Liver (tissue), 9 donors: ENCODE data around the gene ARPC1A. TPM values are rescaled to one million over a fixed set of nuclear protein-coding genes. Genes with fewer than 3 reads are reported as not detected.

Experiments
- DNase-seq: peaks from one replicate; pipeline ENCODE4 v3.0.0-alpha.2; 2017; ENCODE audit warnings: low spot score
- H3K27ac ChIP-seq, 2 donors: one replicate each; pipeline ENCODE4 v1.7.0; 2013; ENCODE audit warnings: inconsistent platforms in 2 of 2, low read length in 2 of 2, control low read depth in 1 of 2, low read depth in 1 of 2, mild to moderate bottlenecking in 1 of 2
- H3K27me3 ChIP-seq, 4 donors: one replicate each; pipeline versions ENCODE4 v1.6.1 to v1.7.0; 2013; ENCODE audit warnings: low read length in 3 of 4, inconsistent platforms in 1 of 4, mild to moderate bottlenecking in 1 of 4, moderate library complexity in 1 of 4; ENCODE audit not compliant: control insufficient read depth in 4 of 4, insufficient read depth in 4 of 4
- H3K36me3 ChIP-seq, 4 donors: one replicate each; pipeline versions ENCODE4 v1.6.1 to v1.7.0; 2013; ENCODE audit warnings: low read length in 3 of 4, mild to moderate bottlenecking in 3 of 4, low read depth in 1 of 4, moderate library complexity in 1 of 4; ENCODE audit not compliant: control insufficient read depth in 4 of 4, insufficient read depth in 3 of 4
- H3K4me1 ChIP-seq, 4 donors: one replicate each; pipeline versions ENCODE4 v1.6.1 to v1.7.0; 2013; ENCODE audit warnings: low read length in 3 of 4, mild to moderate bottlenecking in 3 of 4, moderate library complexity in 1 of 4; ENCODE audit not compliant: control insufficient read depth in 4 of 4, insufficient read depth in 4 of 4
- H3K4me3 ChIP-seq, 3 donors: one replicate each; pipeline versions ENCODE4 v1.6.1 to v1.7.0; 2013; ENCODE audit warnings: low read length in 3 of 3, control low read depth in 1 of 3, low read depth in 1 of 3, mild to moderate bottlenecking in 1 of 3
- H3K9ac ChIP-seq, 2 donors: one replicate each; pipeline ENCODE4 v1.7.0; 2013; ENCODE audit warnings: low read length in 2 of 2, mild to moderate bottlenecking in 2 of 2, moderate library complexity in 2 of 2, control low read depth in 1 of 2, low read depth in 1 of 2
- H3K9me3 ChIP-seq, 4 donors: one replicate each; pipeline versions ENCODE4 v1.6.1 to v1.7.0; 2013; ENCODE audit warnings: low read length in 3 of 4; ENCODE audit not compliant: control insufficient read depth in 4 of 4
- EGR1 ChIP-seq, 2 donors: IDR thresholded peaks; 2 replicates each; pipeline ENCODE4 v1.6.1; 2016 to 2018; ENCODE audit warnings: antibody characterized with exemption in 2 of 2, low read depth in 2 of 2
- FOXA1 ChIP-seq: IDR thresholded peaks from 2 replicates; pipeline ENCODE4 v1.6.1; 2016; ENCODE audit warnings: antibody characterized with exemption
- FOXA2 ChIP-seq: IDR thresholded peaks from 2 replicates; pipeline ENCODE4 v1.6.1; 2016; ENCODE audit warnings: antibody characterized with exemption
- HNF4G ChIP-seq: IDR thresholded peaks from 2 replicates; pipeline ENCODE4 v1.6.1; 2016; ENCODE audit warnings: antibody characterized with exemption
- JUND ChIP-seq, 2 donors: IDR thresholded peaks; 2 replicates each; pipeline ENCODE4 v1.6.1; 2016; ENCODE audit warnings: antibody characterized with exemption in 2 of 2
- NR2F2 ChIP-seq: IDR thresholded peaks from 2 replicates; pipeline ENCODE4 v1.6.1; 2016; ENCODE audit warnings: antibody characterized with exemption
- RAD21 ChIP-seq, 2 donors: IDR thresholded peaks; 2 replicates each; pipeline ENCODE4 v1.6.1; 2016; ENCODE audit warnings: antibody characterized with exemption in 2 of 2, mild to moderate bottlenecking in 2 of 2
- RXRA ChIP-seq, 2 donors: IDR thresholded peaks; 2 replicates each; pipeline ENCODE4 v1.6.1; 2017 to 2018; ENCODE audit warnings: antibody characterized with exemption in 2 of 2, mild to moderate bottlenecking in 1 of 2
- TAF1 ChIP-seq: conservative IDR thresholded peaks from 2 replicates; pipeline ENCODE4 v1.6.1; 2016; ENCODE audit warnings: antibody characterized with exemption, mild to moderate bottlenecking
- YY1 ChIP-seq: IDR thresholded peaks from 2 replicates; pipeline ENCODE4 v1.6.1; 2016; ENCODE audit warnings: antibody characterized with exemption, mild to moderate bottlenecking
- WGBS: extraction: QIAGEN DNeasy Blood & Tissue Kit; methylation state at CpG from one replicate; pipeline ENCODE4 v1.1.7; 2013; 5-methylcytosine and 5-hydroxymethylcytosine counted together
- polyA plus RNA-seq, 2 donors: library from polyadenylated mRNA; stranded (reverse) in 1 of 2; unstranded in 1 of 2; fragments of 200-250 nt in 1 of 2; fragments of >200 nt in 1 of 2; fragmentation: Nextera tagmentation in 1 of 2; extraction: Ambion mirVana in 1 of 2; gene quantifications; one replicate each; pipeline versions ENCODE4 v1.2.1 to v1.2.3, GENCODE V29; 2013 to 2015
- total RNA-seq, 2 donors: library from RNA; depleted of rRNA; stranded (reverse); fragments of >200 nt; gene quantifications; one replicate each; pipeline ENCODE4 v1.2.3, GENCODE V29; 2014
- TF ChIP-seq, protein P1 (sequence below): IDR thresholded peaks from 2 replicates; pipeline ENCODE4 v1.6.1; 2016; ENCODE audit warnings: antibody characterized with exemption
- TF ChIP-seq, protein P2 (sequence below): IDR thresholded peaks from 2 replicates; pipeline ENCODE4 v1.6.1; 2016; ENCODE audit warnings: antibody characterized with exemption
- TF ChIP-seq, protein P3 (sequence below): fragments of 150-350 bp; IDR thresholded peaks from 2 replicates; pipeline ENCODE4 v1.5.1; 2017; ENCODE audit warnings: improper control_type of control experiment, low read depth, low read length; ENCODE audit not compliant: missing input control
- TF ChIP-seq, protein P4 (sequence below): IDR thresholded peaks from 2 replicates; pipeline ENCODE4 v1.6.1; 2016; ENCODE audit warnings: antibody characterized with exemption
- donor health status: healthy.
- donor health status: healthy.
- donor health status: healthy.
- donor health status: healthy.
- donor health status: healthy.

Gene ARPC1A
- total and polyA plus RNA-seq, 4 donors, result 46.7 to 84.0 (median 60.8) TPM

DNA sequence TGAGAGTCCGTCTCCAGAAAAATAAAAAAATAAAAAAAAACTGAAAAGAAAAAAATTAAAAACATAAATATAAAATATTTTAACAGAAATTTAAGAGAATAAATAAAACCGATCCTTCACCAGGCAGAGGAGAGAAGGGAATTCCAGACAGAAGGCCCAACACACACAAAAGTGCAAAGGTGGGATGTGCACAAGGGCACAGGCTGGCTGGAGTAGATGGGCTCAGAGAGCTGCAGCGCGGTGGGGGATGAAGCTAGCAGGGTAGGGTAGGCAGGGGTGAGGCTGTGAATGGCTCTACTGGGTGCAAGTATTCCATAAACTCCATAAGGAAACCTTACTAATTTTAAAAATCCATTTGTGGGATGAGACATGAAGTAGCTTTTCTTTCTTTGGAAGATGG lies 15.7 kb upstream of the ARPC1A start:
- no peak overlapping the region for H3K9ac ChIP-seq
- no peaks in the 10 kb centered on the region for H3K27me3 ChIP-seq
- no peak overlapping the region for H3K27ac ChIP-seq
- TF ChIP-seq RXRA (IDR thresholded peaks at IDR 0.05), result no peak
- TF ChIP-seq, protein P1, sequence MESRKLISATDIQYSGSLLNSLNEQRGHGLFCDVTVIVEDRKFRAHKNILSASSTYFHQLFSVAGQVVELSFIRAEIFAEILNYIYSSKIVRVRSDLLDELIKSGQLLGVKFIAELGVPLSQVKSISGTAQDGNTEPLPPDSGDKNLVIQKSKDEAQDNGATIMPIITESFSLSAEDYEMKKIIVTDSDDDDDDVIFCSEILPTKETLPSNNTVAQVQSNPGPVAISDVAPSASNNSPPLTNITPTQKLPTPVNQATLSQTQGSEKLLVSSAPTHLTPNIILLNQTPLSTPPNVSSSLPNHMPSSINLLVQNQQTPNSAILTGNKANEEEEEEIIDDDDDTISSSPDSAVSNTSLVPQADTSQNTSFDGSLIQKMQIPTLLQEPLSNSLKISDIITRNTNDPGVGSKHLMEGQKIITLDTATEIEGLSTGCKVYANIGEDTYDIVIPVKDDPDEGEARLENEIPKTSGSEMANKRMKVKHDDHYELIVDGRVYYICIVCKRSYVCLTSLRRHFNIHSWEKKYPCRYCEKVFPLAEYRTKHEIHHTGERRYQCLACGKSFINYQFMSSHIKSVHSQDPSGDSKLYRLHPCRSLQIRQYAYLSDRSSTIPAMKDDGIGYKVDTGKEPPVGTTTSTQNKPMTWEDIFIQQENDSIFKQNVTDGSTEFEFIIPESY, result no peak
- TF ChIP-seq HNF4G, result no peak
- TF ChIP-seq, protein P2, sequence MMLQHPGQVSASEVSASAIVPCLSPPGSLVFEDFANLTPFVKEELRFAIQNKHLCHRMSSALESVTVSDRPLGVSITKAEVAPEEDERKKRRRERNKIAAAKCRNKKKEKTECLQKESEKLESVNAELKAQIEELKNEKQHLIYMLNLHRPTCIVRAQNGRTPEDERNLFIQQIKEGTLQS, result no peak
- no peak for TF ChIP-seq FOXA2
- TF ChIP-seq YY1, result no peak
- TF ChIP-seq JUND (IDR thresholded peaks at IDR 0.05), result no peak
- no peak for TF ChIP-seq NR2F2
- no peak for TF ChIP-seq EGR1 (IDR thresholded peaks at IDR 0.05; ENCODE audit: low read depth in 2 of 2)
- TF ChIP-seq TAF1, result no peak
- no peak for TF ChIP-seq FOXA1
- TF ChIP-seq, protein P3, sequence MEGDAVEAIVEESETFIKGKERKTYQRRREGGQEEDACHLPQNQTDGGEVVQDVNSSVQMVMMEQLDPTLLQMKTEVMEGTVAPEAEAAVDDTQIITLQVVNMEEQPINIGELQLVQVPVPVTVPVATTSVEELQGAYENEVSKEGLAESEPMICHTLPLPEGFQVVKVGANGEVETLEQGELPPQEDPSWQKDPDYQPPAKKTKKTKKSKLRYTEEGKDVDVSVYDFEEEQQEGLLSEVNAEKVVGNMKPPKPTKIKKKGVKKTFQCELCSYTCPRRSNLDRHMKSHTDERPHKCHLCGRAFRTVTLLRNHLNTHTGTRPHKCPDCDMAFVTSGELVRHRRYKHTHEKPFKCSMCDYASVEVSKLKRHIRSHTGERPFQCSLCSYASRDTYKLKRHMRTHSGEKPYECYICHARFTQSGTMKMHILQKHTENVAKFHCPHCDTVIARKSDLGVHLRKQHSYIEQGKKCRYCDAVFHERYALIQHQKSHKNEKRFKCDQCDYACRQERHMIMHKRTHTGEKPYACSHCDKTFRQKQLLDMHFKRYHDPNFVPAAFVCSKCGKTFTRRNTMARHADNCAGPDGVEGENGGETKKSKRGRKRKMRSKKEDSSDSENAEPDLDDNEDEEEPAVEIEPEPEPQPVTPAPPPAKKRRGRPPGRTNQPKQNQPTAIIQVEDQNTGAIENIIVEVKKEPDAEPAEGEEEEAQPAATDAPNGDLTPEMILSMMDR, result no peak
- TF ChIP-seq RAD21 (IDR thresholded peaks at IDR 0.05), result no peak
- TF ChIP-seq, protein P4, sequence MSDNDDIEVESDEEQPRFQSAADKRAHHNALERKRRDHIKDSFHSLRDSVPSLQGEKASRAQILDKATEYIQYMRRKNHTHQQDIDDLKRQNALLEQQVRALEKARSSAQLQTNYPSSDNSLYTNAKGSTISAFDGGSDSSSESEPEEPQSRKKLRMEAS, result no peak
- WGBS, result 97% methylated on average over 4 of the region's 4 CpGs
- H3K4me1 ChIP-seq, result peaks cover 0 to 5% (median 2%) of the 10 kb centered on the region in 4 donors
- DNase-seq, result no peak
- peaks cover 0 to 4% (median 0%) of the 10 kb centered on the region in 4 donors for H3K9me3 ChIP-seq
- no peak overlapping the region for H3K4me3 ChIP-seq
- H3K36me3 ChIP-seq, result no peaks in the 10 kb centered on the region

DNA sequence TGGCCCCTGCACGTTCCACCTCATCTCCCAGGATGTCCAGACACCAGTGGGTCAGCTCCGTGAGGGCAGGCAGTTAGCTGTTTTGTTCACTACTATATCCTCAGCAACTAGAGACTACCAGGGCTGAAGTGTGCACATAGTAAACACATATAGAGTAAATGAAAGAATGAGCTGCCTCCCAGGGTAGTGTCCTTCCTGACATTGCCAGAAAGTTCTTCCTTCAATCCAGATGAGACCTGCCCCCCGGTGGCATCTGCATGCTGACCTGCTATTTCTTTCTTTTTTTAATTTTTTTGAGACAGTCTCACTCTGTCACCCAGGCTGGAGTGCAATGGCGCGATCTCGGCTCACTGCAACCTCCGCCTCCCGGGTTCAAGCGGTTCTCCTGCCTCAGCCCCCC lies 14.0 kb upstream of the ARPC1A start:
- peaks cover 0 to 5% (median 2%) of the 10 kb centered on the region in 4 donors for H3K4me1 ChIP-seq
- no peaks in the 10 kb centered on the region for H3K27me3 ChIP-seq
- no peak overlapping the region for H3K4me3 ChIP-seq
- H3K9ac ChIP-seq, result no peak overlapping the region
- H3K36me3 ChIP-seq, result no peaks in the 10 kb centered on the region
- H3K27ac ChIP-seq, result no peak overlapping the region
- no peak for DNase-seq
- TF ChIP-seq EGR1 (IDR thresholded peaks at IDR 0.05; ENCODE audit: low read depth in 2 of 2) (no peak), RAD21 (IDR thresholded peaks at IDR 0.05) (peak in 1 of 2 donors; percentile 15)
- peaks cover 0 to 4% (median 0%) of the 10 kb centered on the region in 4 donors for H3K9me3 ChIP-seq
- WGBS, result 91% methylated on average over 9 of the region's 9 CpGs
